CD14-positive monocyte (primary cell): Measurements from ENCODE around the gene CDA. TPM values are rescaled to one million over a fixed set of nuclear protein-coding genes. Genes with fewer than 3 reads are reported as not detected.

ENCODE experiments used
- DNase-seq, 3 donors: peaks; one replicate each; pipeline ENCODE4 v3.0.0-alpha.2; 2011 to 2022
- H2AFZ ChIP-seq: 2 replicates; pipeline ENCODE4 v1.6.0; 2012; ENCODE audit warnings: mild to moderate bottlenecking, low read depth, low read length, inconsistent platforms; ENCODE audit not compliant: insufficient read depth, poor library complexity, severe bottlenecking
- H3K27ac ChIP-seq, 2 donors: 1 replicate in 1 of 2; 2 replicates in 1 of 2; pipeline ENCODE4 v1.5.1; 2012 to 2013; ENCODE audit warnings: low read length in 2 of 2, control low read depth in 1 of 2, inconsistent platforms in 1 of 2, low read depth in 1 of 2, mild to moderate bottlenecking in 1 of 2
- H3K27me3 ChIP-seq, 2 donors: one replicate each; pipeline versions ENCODE4 v1.6.0 to v1.6.1; 2011 to 2013; ENCODE audit warnings: low read length in 2 of 2; ENCODE audit not compliant: control insufficient read depth in 2 of 2, insufficient read depth in 2 of 2
- H3K36me3 ChIP-seq, 2 donors: replicated peaks in 1 of 2; 1 replicate in 1 of 2; 2 replicates in 1 of 2; pipeline versions ENCODE4 v1.5.1 to v1.6.1; 2012 to 2013; ENCODE audit warnings: low read length in 2 of 2, control low read depth in 1 of 2, inconsistent platforms in 1 of 2, mild to moderate bottlenecking in 1 of 2; ENCODE audit not compliant: insufficient read depth in 2 of 2, control insufficient read depth in 1 of 2
- H3K4me1 ChIP-seq, 2 donors: 1 replicate in 1 of 2; 2 replicates in 1 of 2; pipeline versions ENCODE4 v1.5.1 to v1.6.1; 2012 to 2013; ENCODE audit warnings: low read length in 2 of 2, control low read depth in 1 of 2, inconsistent platforms in 1 of 2, mild to moderate bottlenecking in 1 of 2, moderate library complexity in 1 of 2; ENCODE audit not compliant: insufficient read depth in 2 of 2, control insufficient read depth in 1 of 2
- H3K4me2 ChIP-seq: replicated peaks from 2 replicates; pipeline ENCODE3; 2012; ENCODE audit warnings: low read length, moderate library complexity, mild to moderate bottlenecking; ENCODE audit not compliant: poor library complexity, severe bottlenecking; ENCODE audit errors: extremely low read depth
- H3K4me3 ChIP-seq, 3 experiments: fragments of 200-600 bp in 1 of 3; sonication (generic) in 1 of 3; replicated peaks in 1 of 3; 1 replicate in 2 of 3; 2 replicates in 1 of 3; pipeline ENCODE4 v1.5.1; 2011 to 2013; ENCODE audit warnings: low read length in 3 of 3, mild to moderate bottlenecking in 3 of 3, control low read depth in 2 of 3, low read depth in 2 of 3, inconsistent platforms in 1 of 3, moderate library complexity in 1 of 3
- H3K79me2 ChIP-seq: 2 replicates; pipeline ENCODE4 v1.6.0; 2012; ENCODE audit warnings: mild to moderate bottlenecking, control low read depth, inconsistent platforms, low read length, moderate library complexity; ENCODE audit not compliant: insufficient read depth
- H3K9ac ChIP-seq: 2 replicates; pipeline ENCODE4 v1.6.0; 2017; ENCODE audit warnings: low read length, mild to moderate bottlenecking; ENCODE audit not compliant: insufficient read depth, poor library complexity, severe bottlenecking
- H3K9me3 ChIP-seq, 2 donors: replicated peaks in 1 of 2; 1 replicate in 1 of 2; 2 replicates in 1 of 2; pipeline versions ENCODE4 v1.5.1 to v1.6.1; 2012 to 2013; ENCODE audit warnings: low read length in 2 of 2, control low read depth in 1 of 2; ENCODE audit not compliant: control insufficient read depth in 1 of 2, insufficient read depth in 1 of 2
- H4K20me1 ChIP-seq: 2 replicates; pipeline ENCODE4 v1.6.0; 2012; ENCODE audit warnings: mild to moderate bottlenecking, low read length, control low read depth, moderate library complexity; ENCODE audit not compliant: insufficient read depth
- H3K27ac Mint-ChIP-seq, 7 donors: one replicate each; pipeline ENCODE4 v1.8.0; 2020; ENCODE audit warnings: mild to moderate bottlenecking in 7 of 7, mixed read lengths in 7 of 7, moderate library complexity in 6 of 7, inconsistent platforms in 2 of 7
- H3K27me3 Mint-ChIP-seq, 3 donors: one replicate each; pipeline ENCODE4 v1.8.0; 2021 to 2022; ENCODE audit warnings: low read depth in 3 of 3, mild to moderate bottlenecking in 3 of 3, mixed read lengths in 3 of 3, moderate library complexity in 3 of 3, inconsistent platforms in 1 of 3
- H3K36me3 Mint-ChIP-seq, 2 donors: one replicate each; pipeline ENCODE4 v1.8.0; 2020; ENCODE audit warnings: mixed read lengths in 2 of 2, inconsistent platforms in 1 of 2, mild to moderate bottlenecking in 1 of 2
- H3K4me1 Mint-ChIP-seq: one replicate; pipeline ENCODE4 v1.8.0; 2020; ENCODE audit warnings: mild to moderate bottlenecking, mixed read lengths
- H3K4me3 Mint-ChIP-seq, 2 donors: one replicate each; pipeline ENCODE4 v1.8.0; 2020; ENCODE audit warnings: mild to moderate bottlenecking in 2 of 2, mixed read lengths in 2 of 2, moderate library complexity in 1 of 2
- H3K9me3 Mint-ChIP-seq, 7 donors: one replicate each; pipeline ENCODE4 v1.8.0; 2020 to 2022; ENCODE audit warnings: mixed read lengths in 7 of 7, mild to moderate bottlenecking in 6 of 7, moderate library complexity in 6 of 7, inconsistent platforms in 2 of 7
- WGBS: methylation state at CpG from one replicate; pipeline ENCODE4 v1.1.5; 2013; ENCODE audit warnings: missing lambda C conversion rate; ENCODE audit not compliant: insufficient coverage; 5-methylcytosine and 5-hydroxymethylcytosine counted together
- intact Hi-C, 2 donors: fragments of 100-400 bp; cut with micrococcal nuclease; formaldehyde crosslinking; loops; one replicate each; pipeline versions ENCODE4 v1.15.0 to v1.15.1; 2023
- polyA plus RNA-seq, 3 donors: library from polyadenylated mRNA; depleted of rRNA in 1 of 3; unstranded in 2 of 3; stranded (reverse) in 1 of 3; fragments of 300-500 nt in 2 of 3; fragments of >200 nt in 1 of 3; fragmentation: Illumina TruSeq in 2 of 3; gene quantifications; 1 replicate in 2 of 3; 2 replicates in 1 of 3; pipeline ENCODE4 v1.2.3, GENCODE V29; 2012 to 2021
- TF ChIP-seq, protein P1 (sequence below): fragments of 200-600 bp; IDR thresholded peaks from one replicate; pipeline ENCODE4 v1.8.0; 2022; ENCODE audit warnings: antibody characterized with exemption, mild to moderate bottlenecking

CDA gene
- polyA plus RNA-seq, 3 donors = 113 to 348 (median 217) TPM

- H3K4me2 ChIP-seq = no peak overlapping the region
- peaks cover 2 to 10% (median 3%) of the 10 kb centered on the region in 7 donors for H3K9me3 Mint-ChIP-seq
- no peak for DNase-seq
- H3K27ac Mint-ChIP-seq = no peak overlapping the region
- no peak overlapping the region for H3K4me3 Mint-ChIP-seq
- no peak overlapping the region for H3K9ac ChIP-seq
- no peaks in the 10 kb centered on the region for H3K79me2 ChIP-seq
- H3K27me3 Mint-ChIP-seq = peaks cover 21 to 45% (median 24%) of the 10 kb centered on the region in 3 donors
- no peak overlapping the region for H3K27ac ChIP-seq
- no peaks in the 10 kb centered on the region for H4K20me1 ChIP-seq
- H3K9me3 ChIP-seq = no peaks in the 10 kb centered on the region
- H3K36me3 Mint-ChIP-seq = no peaks in the 10 kb centered on the region
- H3K4me1 ChIP-seq = no peaks in the 10 kb centered on the region
- H2AFZ ChIP-seq = no peak overlapping the region
- no peaks in the 10 kb centered on the region for H3K36me3 ChIP-seq
- peaks cover 0 to 3% of the 10 kb centered on the region in 2 donors for H3K27me3 ChIP-seq
- H3K4me1 Mint-ChIP-seq = no peaks in the 10 kb centered on the region
- intact Hi-C loops = no loop called here
- no peak overlapping the region for H3K4me3 ChIP-seq
- WGBS = 76% methylated on average over 4 of the region's 4 CpGs
- TF ChIP-seq, protein P1, sequence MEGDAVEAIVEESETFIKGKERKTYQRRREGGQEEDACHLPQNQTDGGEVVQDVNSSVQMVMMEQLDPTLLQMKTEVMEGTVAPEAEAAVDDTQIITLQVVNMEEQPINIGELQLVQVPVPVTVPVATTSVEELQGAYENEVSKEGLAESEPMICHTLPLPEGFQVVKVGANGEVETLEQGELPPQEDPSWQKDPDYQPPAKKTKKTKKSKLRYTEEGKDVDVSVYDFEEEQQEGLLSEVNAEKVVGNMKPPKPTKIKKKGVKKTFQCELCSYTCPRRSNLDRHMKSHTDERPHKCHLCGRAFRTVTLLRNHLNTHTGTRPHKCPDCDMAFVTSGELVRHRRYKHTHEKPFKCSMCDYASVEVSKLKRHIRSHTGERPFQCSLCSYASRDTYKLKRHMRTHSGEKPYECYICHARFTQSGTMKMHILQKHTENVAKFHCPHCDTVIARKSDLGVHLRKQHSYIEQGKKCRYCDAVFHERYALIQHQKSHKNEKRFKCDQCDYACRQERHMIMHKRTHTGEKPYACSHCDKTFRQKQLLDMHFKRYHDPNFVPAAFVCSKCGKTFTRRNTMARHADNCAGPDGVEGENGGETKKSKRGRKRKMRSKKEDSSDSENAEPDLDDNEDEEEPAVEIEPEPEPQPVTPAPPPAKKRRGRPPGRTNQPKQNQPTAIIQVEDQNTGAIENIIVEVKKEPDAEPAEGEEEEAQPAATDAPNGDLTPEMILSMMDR = no peak
These were observed 23.7 kb upstream of the CDA start for GRCh38 chr1:20565234-20565633.

GRCh38 chr1:20569523-20570098 lies 19.3 kb upstream of the CDA start:
- H2AFZ ChIP-seq = no peak overlapping the region
- H3K4me3 Mint-ChIP-seq = no peak overlapping the region
- no peaks in the 10 kb centered on the region for H3K4me1 ChIP-seq
- H3K4me1 Mint-ChIP-seq = no peaks in the 10 kb centered on the region
- H3K27ac ChIP-seq = no peak overlapping the region
- no peak overlapping the region for H3K27ac Mint-ChIP-seq
- intact Hi-C loops = loop anchor here in 1 of 2 donors (10.0 kb wide), 2 partner anchors 45 to 165 kb away; partner anchors contain the start of gene SH2D5
- H3K27me3 ChIP-seq = peaks cover 7 to 8% of the 10 kb centered on the region in 2 donors
- H3K9me3 Mint-ChIP-seq = peaks cover 0 to 15% (median 8%) of the 10 kb centered on the region in 7 donors
- no peaks in the 10 kb centered on the region for H4K20me1 ChIP-seq
- H3K79me2 ChIP-seq = no peaks in the 10 kb centered on the region
- no peaks in the 10 kb centered on the region for H3K36me3 Mint-ChIP-seq
- no peak overlapping the region for H3K4me2 ChIP-seq
- TF ChIP-seq, protein P1 = no peak
- peaks cover 21 to 38% (median 24%) of the 10 kb centered on the region in 3 donors for H3K27me3 Mint-ChIP-seq
- H3K4me3 ChIP-seq = no peak overlapping the region
- peaks cover 0 to 3% of the 10 kb centered on the region in 2 donors for H3K9me3 ChIP-seq
- no peaks in the 10 kb centered on the region for H3K36me3 ChIP-seq
- DNase-seq = no peak
- 80% methylated on average over 1 of the region's 4 CpGs for WGBS
- H3K9ac ChIP-seq = no peak overlapping the region
